ENCODE data around the gene C2orf74. TPM values are rescaled to one million over a fixed set of nuclear protein-coding genes. Genes with fewer than 3 reads are reported as not detected.

Gene C2orf74
- total and polyA plus RNA-seq, 2 experiments from 2014 or later: 5.7 to 21.5 TPM

DNA sequence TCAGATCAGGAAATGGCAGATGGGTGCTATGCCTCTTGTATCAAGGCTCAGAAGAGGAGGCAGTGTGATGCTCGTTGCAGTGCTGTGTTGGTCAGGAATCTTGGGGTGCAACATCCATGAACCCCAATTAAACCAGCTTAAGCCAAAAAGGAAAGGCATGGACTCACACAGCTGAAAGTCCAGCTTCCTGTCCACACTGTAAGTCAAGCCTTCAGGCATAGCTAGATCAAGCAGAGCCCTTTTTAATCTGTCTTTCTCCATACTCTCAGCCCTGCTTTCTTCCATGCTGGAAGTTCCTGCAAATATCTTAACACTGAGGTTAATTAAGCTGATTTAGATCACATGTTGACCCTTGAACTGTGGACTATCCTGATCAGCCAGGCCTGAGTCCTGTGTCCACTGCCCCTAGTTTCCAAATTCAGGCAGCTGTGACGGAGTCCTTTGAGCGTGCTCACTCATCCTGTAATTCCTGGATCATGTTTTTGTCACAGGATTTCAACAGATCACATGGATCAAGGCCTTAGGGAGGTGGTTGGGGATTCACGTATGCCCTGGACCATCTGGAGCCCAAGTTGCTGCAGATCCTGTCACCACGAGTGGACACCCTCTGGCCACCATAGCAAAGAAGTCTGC lies 4.5 kb upstream of the C2orf74 start:
- Histone ChIP-seq H3K9me2 (ENCODE audit: insufficient read depth) (no peaks in the 10 kb centered on the region), H3K4me1 (ENCODE audit: insufficient read depth) (no peaks in the 10 kb centered on the region), H3K36me3 (ENCODE audit: insufficient read depth) (no peaks in the 10 kb centered on the region; the same call in 1 of the 2 replicates), H3K4me2 (no peak overlapping the region), H3K27ac (ENCODE audit: low read depth) (no peak overlapping the region), H3K79me2 (replicated peaks; ENCODE audit: insufficient read depth) (no peaks in the 10 kb centered on the region), H3F3A (replicated peaks; ENCODE audit: low read depth) (no peaks in the 10 kb centered on the region; the same call in 1 of the 2 replicates), H3K4me3 (no peak overlapping the region), H3K27me3 (ENCODE audit: insufficient read depth) (no peaks in the 10 kb centered on the region), H4K20me1 (replicated peaks; ENCODE audit: insufficient read depth) (no peaks in the 10 kb centered on the region), H2AFZ (no peak overlapping the region)
- no peak for ATAC-seq
- no peaks in the 10 kb centered on the region for H3K4me1 Mint-ChIP-seq
- peaks cover 8% of the 10 kb centered on the region for H3K36me3 Mint-ChIP-seq (ENCODE audit: low read depth)
- DNase-seq (ENCODE audit: low spot score): no peak
- H3K27me3 Mint-ChIP-seq (ENCODE audit: insufficient read depth, low read depth, poor library complexity): no peaks in the 10 kb centered on the region
- H3K27ac Mint-ChIP-seq: no peak overlapping the region
- no peaks in the 10 kb centered on the region for H3K9me3 Mint-ChIP-seq
- TF ChIP-seq, protein P1, sequence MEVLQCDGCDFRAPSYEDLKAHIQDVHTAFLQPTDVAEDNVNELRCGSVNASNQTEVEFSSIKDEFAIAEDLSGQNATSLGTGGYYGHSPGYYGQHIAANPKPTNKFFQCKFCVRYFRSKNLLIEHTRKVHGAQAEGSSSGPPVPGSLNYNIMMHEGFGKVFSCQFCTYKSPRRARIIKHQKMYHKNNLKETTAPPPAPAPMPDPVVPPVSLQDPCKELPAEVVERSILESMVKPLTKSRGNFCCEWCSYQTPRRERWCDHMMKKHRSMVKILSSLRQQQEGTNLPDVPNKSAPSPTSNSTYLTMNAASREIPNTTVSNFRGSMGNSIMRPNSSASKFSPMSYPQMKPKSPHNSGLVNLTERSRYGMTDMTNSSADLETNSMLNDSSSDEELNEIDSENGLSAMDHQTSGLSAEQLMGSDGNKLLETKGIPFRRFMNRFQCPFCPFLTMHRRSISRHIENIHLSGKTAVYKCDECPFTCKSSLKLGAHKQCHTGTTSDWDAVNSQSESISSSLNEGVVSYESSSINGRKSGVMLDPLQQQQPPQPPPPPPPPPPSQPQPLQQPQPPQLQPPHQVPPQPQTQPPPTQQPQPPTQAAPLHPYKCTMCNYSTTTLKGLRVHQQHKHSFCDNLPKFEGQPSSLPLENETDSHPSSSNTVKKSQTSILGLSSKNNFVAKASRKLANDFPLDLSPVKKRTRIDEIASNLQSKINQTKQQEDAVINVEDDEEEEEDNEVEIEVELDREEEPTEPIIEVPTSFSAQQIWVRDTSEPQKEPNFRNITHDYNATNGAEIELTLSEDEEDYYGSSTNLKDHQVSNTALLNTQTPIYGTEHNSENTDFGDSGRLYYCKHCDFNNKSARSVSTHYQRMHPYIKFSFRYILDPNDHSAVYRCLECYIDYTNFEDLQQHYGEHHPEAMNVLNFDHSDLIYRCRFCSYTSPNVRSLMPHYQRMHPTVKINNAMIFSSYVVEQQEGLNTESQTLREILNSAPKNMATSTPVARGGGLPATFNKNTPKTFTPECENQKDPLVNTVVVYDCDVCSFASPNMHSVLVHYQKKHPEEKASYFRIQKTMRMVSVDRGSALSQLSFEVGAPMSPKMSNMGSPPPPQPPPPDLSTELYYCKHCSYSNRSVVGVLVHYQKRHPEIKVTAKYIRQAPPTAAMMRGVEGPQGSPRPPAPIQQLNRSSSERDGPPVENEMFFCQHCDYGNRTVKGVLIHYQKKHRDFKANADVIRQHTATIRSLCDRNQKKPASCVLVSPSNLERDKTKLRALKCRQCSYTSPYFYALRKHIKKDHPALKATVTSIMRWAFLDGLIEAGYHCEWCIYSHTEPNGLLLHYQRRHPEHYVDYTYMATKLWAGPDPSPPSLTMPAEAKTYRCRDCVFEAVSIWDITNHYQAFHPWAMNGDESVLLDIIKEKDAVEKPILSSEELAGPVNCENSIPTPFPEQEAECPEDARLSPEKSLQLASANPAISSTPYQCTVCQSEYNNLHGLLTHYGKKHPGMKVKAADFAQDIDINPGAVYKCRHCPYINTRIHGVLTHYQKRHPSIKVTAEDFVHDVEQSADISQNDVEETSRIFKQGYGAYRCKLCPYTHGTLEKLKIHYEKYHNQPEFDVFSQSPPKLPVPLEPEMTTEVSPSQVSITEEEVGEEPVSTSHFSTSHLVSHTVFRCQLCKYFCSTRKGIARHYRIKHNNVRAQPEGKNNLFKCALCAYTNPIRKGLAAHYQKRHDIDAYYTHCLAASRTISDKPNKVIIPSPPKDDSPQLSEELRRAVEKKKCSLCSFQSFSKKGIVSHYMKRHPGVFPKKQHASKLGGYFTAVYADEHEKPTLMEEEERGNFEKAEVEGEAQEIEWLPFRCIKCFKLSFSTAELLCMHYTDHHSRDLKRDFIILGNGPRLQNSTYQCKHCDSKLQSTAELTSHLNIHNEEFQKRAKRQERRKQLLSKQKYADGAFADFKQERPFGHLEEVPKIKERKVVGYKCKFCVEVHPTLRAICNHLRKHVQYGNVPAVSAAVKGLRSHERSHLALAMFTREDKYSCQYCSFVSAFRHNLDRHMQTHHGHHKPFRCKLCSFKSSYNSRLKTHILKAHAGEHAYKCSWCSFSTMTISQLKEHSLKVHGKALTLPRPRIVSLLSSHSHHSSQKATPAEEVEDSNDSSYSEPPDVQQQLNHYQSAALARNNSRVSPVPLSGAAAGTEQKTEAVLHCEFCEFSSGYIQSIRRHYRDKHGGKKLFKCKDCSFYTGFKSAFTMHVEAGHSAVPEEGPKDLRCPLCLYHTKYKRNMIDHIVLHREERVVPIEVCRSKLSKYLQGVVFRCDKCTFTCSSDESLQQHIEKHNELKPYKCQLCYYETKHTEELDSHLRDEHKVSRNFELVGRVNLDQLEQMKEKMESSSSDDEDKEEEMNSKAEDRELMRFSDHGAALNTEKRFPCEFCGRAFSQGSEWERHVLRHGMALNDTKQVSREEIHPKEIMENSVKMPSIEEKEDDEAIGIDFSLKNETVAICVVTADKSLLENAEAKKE (CRISPR knock-in tag; IDR thresholded peaks at IDR 0.05): no peak
- no peak for TF ChIP-seq STAT1 (IDR thresholded peaks at IDR 0.05; ENCODE audit: unreplicated experiment)
- TF ChIP-seq, protein P2, sequence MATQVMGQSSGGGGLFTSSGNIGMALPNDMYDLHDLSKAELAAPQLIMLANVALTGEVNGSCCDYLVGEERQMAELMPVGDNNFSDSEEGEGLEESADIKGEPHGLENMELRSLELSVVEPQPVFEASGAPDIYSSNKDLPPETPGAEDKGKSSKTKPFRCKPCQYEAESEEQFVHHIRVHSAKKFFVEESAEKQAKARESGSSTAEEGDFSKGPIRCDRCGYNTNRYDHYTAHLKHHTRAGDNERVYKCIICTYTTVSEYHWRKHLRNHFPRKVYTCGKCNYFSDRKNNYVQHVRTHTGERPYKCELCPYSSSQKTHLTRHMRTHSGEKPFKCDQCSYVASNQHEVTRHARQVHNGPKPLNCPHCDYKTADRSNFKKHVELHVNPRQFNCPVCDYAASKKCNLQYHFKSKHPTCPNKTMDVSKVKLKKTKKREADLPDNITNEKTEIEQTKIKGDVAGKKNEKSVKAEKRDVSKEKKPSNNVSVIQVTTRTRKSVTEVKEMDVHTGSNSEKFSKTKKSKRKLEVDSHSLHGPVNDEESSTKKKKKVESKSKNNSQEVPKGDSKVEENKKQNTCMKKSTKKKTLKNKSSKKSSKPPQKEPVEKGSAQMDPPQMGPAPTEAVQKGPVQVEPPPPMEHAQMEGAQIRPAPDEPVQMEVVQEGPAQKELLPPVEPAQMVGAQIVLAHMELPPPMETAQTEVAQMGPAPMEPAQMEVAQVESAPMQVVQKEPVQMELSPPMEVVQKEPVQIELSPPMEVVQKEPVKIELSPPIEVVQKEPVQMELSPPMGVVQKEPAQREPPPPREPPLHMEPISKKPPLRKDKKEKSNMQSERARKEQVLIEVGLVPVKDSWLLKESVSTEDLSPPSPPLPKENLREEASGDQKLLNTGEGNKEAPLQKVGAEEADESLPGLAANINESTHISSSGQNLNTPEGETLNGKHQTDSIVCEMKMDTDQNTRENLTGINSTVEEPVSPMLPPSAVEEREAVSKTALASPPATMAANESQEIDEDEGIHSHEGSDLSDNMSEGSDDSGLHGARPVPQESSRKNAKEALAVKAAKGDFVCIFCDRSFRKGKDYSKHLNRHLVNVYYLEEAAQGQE (IDR thresholded peaks at IDR 0.05; ENCODE audit: unreplicated experiment): no peak
- no peak overlapping the region for H3K4me3 Mint-ChIP-seq

Data from GM23338 (cell line).